Thyroid gland (tissue), 4 donors: ENCODE results near the gene CCDC154.

Experiments
- CTCF ChIP-seq, 6 experiments: fragments of 200-600 bp in 3 of 6; fragments of 450-650 bp in 3 of 6; sonication (generic) in 3 of 6; IDR thresholded peaks; one replicate each; pipeline ENCODE4 v1.5.1; 2016 to 2019; ENCODE audit warnings: antibody characterized with exemption in 6 of 6, mild to moderate bottlenecking in 2 of 6, inconsistent platforms in 1 of 6, moderate library complexity in 1 of 6
- POLR2A ChIP-seq, 2 donors: fragments of 450-650 bp; IDR thresholded peaks; one replicate each; pipeline ENCODE4 v1.6.1; 2017; ENCODE audit warnings: antibody characterized with exemption in 2 of 2, mild to moderate bottlenecking in 2 of 2, moderate library complexity in 1 of 2

- no peak for TF ChIP-seq CTCF (IDR thresholded peaks at IDR 0.05)
- no peak for TF ChIP-seq POLR2A (IDR thresholded peaks at IDR 0.05)
Measured at GRCh38 chr16:1443403-1443973, 868 bp downstream of the CCDC154 start.
